Omental fat pad (tissue), 4 donors: ENCODE results near the gene FAM149B1. TPM values are rescaled to one million over a fixed set of nuclear protein-coding genes. Genes with fewer than 3 reads are reported as not detected.
A peak's percentile ranks its signal among the peaks of the same experiment; 100 is the strongest.

Experiments used
- ATAC-seq: fragments of 150-250 bp; one replicate; pipeline ENCODE4 v1.9.1; 2016; ENCODE audit warnings: mild to moderate bottlenecking, moderate library complexity; ENCODE audit not compliant: low FRiP score
- DNase-seq: peaks from one replicate; pipeline ENCODE4 v3.0.0-alpha.2; 2019; ENCODE audit warnings: low spot score
- CTCF ChIP-seq, 3 donors: fragments of 450-650 bp; IDR thresholded peaks; one replicate each; pipeline ENCODE4 v1.5.1; 2016 to 2017; ENCODE audit warnings: antibody characterized with exemption in 3 of 3, mild to moderate bottlenecking in 3 of 3, moderate library complexity in 2 of 3
- total RNA-seq, 4 donors: library from RNA; depleted of rRNA; stranded (reverse); fragments of >200 nt; gene quantifications; one replicate each; pipeline ENCODE4 v1.1.0, GENCODE V29; 2016

Gene FAM149B1
- total RNA-seq, 4 donors from 2014 or later = 14.2 to 20.0 (median 16.6) TPM

- DNase-seq = no peak
- ATAC-seq = no peak
- no peak for TF ChIP-seq CTCF (IDR thresholded peaks at IDR 0.05)
Measured at GRCh38 chr10:73159038-73159648, 8.8 kb upstream of the FAM149B1 start.

GRCh38 chr10:73161079-73161478 lies 6.8 kb upstream of the FAM149B1 start:
- DNase-seq = no peak
- no peak for ATAC-seq
- TF ChIP-seq CTCF (IDR thresholded peaks at IDR 0.05) = no peak

GRCh38 chr10:73161662-73162061 lies 6.3 kb upstream of the FAM149B1 start:
- ATAC-seq (no peak), DNase-seq (no peak)
- TF ChIP-seq CTCF (IDR thresholded peaks at IDR 0.05) = no peak

- no peak for TF ChIP-seq CTCF (IDR thresholded peaks at IDR 0.05)
- no peak for ATAC-seq
- no peak for DNase-seq
Measured at GRCh38 chr10:73163096-73163495, 4.8 kb upstream of the FAM149B1 start.

GRCh38 chr10:73166972-73167371 lies 947 bp upstream of the FAM149B1 start:
- DNase-seq (no peak), ATAC-seq (no peak)
- TF ChIP-seq CTCF (IDR thresholded peaks at IDR 0.05) = no peak

- no peak for TF ChIP-seq CTCF (IDR thresholded peaks at IDR 0.05)
- ATAC-seq = peak; percentile 22
Measured at GRCh38 chr10:73167458-73167782, 499 bp upstream of the FAM149B1 start.

GRCh38 chr10:73168465-73168803 lies 515 bp downstream of the FAM149B1 start:
- DNase-seq (no peak), ATAC-seq (no peak)
- no peak for TF ChIP-seq CTCF (IDR thresholded peaks at IDR 0.05)

More at GRCh38 chr10:73167458-73167782, 499 bp upstream of the FAM149B1 start:
- DNase-seq = no peak
